HG02885 (cell line): ENCODE results near the gene CCN6.
"Not testable (repeated sequence)": the region's sequence is repeated elsewhere in the genome, so short reads cannot be mapped to it uniquely, and the experiment has no call there.

Experiments
- ATAC-seq: cut with Tn5 transposase; IDR thresholded peaks from one replicate; pipeline ENCODE4 v1.9.1; 2021; ENCODE audit warnings: mild to moderate bottlenecking; ENCODE audit not compliant: unreplicated experiment, poor library complexity

CCN6 gene

DNA sequence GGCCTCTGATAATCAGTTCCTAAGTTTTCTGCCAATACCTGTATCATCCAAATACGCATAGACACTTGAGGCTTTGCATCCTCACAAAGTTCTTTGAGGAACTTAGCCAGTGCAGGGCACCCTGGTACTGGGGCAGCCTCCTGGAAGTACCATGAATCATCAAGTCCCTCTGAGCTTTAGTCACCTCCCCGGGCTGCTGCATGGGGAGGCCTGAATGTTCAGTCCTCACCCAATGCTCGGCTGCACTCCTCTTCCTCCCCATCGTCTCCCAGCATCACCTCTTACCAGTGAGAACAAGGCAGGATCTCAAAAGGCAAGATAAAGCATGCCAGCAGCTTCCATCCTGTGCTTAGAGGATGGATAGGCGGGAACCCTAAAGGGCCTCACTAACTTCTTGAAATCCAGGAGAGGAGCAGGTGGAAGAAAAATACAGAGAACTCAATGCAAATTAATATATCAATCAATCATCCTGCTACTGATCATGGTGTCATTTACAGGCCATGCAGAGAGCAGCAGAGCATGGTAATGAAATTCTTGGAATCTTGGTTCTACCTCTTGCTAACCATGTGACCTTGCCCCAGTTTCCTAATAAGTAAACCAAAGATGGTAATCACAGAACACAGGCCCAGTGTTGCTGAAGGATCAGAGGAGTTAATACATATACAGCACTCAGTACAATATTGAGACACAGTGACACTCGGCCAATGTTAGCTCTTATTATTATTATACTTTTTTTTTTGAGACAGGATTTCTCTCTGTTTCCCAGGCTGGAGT, 4.7 kb upstream of the CCN6 start:
- ATAC-seq, result no peak

DNA sequence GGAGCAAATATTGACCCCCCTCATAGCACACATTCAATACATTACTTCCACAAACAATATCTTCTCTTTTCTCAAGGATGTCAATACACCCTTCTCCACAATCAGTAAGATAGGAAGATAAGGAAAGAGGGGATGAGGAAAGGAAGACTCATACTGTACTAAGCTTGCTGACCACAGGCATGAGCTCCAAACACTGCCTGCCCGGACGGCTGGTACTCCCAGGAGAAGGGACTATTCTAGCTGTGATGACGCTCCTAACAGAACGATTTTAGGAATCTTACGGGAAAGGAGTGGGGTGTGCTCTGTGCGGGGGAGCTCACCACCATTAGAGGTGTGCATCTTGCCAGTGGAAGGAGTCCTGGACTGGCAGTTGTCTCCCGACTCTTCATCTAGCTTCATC, 3.9 kb upstream of the CCN6 start:
- ATAC-seq, result no peak

DNA sequence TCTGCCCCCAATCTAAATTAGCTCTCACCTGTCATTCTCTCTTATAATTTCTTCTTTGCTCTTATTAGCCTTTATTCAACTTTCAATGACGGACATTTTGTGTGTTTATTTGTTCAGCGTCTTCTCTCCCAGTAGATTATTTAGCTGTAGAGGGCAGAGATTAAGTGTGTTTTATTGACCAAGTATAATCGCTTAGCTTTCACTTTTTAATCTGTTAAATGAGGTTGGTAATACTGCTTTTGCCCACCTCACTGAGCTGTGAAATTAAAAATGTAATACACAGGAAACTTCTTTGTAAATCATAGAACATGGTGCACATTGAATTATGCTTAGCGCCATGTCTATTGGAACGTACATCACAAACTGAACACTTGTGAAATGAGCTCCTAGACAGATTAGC, 3.5 kb upstream of the CCN6 start:
- ATAC-seq, result no peak

DNA sequence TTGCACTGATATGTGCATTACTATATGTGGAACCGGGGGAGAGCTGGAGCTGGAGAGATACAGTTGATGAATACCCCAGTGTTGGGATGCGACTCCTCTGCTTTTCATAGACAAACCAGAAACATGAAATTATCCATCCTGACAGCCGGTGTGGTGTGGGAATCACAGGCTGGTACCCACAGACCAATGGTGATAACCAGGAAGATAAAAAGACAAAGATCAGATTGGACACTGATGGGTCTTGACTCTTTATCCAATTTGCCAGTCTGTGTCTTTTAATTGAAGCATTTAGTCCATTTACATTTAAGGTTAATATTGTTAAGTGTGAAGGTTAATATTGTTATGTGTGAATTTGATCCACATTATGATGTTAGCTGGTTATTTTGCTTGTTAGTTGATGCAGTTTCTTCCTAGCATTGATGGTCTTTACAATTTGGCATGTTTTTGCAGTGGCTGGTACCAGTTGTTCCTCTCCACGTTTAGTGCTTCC, 2.6 kb upstream of the CCN6 start:
- not testable (repeated sequence) for ATAC-seq

DNA sequence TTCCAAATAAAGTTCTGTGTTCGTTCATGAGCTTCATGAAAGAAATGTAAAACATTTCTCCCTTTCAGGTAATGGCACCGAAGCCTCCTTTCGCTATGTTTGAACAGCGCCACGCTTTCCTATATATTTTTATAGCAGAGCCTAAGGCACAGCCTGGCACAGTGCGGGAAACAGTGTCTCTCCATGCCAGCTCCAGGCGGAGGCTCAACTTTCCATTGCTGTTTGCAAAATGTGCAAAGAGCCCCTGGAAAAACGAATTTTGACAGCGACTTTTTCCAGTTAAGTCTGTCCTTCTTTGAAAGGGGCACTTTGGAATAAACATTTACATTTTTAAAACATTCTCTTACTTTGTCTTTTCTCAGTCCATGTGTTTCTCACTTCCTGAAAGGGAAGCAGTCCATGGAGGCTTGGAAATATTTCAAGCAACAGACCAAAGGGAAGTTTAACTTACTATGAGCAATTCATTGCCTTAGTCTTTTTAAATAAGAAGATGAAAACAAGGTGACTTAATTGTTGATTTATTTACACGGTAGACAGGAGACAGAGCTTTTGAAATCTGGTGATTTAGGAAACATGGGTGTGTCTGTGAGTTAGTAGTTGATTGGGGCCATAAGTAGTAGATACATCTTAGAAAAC, 769 bp downstream of the CCN6 start:
- ATAC-seq, result no peak

DNA sequence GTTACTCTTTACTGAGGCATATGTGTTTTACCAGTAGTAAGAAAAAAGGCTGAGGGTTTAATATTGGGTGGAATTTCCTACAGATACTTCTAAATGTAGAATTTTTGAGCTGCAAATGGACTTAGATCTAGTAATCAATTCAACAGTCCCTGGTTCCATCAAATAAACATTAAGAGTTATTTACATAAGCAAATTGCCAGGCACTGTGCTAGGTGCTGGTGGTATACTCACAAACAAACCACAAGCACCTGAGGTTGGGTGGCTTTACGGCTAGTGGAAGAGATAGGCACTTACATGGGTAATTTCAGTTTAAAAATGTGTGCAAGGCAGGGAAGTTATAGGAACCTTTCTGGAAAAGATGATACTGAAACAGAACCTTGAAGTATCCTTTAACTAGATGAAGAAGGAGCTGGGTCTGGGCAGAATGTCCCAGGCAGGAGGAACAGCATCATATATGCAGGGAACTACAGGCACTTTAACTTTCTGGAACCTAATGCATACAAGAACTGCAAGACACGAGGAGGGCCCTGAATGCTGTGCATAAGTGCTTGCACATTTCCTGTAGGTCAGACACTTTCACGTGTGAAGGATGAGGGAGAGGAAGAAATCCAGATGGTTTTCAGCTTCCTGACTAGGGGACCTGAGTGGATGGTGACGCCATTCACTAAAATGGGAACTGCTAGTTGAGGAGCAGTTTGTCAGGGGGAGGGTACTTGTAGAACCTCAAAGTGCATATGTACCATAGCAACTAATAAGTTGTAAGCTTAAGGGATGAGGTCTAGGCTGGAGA, 4.5 kb downstream of the CCN6 start:
- no peak for ATAC-seq

DNA sequence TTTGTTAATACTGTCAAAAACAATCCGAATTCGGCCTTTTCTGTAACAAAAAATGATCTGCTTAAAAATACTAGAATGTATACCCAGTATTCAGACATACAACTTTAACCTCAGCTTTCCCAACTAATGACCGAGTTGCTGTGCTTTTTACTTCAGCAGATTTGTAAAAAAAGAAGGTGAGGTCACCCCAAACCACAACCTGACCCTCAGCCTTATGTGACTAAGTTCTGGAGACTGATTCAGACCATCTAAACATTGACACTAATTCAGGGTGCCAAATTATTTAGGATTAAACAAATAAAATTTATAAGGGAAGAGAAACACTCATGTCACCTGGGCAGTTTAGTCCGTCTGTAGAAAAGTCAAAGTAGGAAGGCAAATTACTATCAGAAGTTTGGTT, 7.7 kb downstream of the CCN6 start:
- ATAC-seq, result no peak

DNA sequence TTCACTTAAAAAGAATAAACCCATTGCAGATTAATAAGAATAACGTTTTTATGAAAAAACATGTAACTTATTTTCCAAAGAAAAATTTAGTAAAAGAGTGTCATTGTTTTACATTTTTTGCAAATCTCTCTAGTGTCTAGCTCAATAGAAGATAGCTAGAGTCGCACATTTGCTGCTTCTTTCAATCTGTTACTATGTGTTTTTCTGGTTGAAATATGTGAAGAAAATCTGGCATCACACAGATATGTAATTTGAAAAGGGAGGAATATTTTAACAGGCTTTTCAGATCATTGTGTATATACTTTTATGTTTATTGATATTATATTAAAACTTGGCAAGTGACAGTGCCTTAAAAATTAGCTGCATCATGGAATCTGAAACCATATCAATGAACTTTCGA, 9.1 kb downstream of the CCN6 start:
- no peak for ATAC-seq

DNA sequence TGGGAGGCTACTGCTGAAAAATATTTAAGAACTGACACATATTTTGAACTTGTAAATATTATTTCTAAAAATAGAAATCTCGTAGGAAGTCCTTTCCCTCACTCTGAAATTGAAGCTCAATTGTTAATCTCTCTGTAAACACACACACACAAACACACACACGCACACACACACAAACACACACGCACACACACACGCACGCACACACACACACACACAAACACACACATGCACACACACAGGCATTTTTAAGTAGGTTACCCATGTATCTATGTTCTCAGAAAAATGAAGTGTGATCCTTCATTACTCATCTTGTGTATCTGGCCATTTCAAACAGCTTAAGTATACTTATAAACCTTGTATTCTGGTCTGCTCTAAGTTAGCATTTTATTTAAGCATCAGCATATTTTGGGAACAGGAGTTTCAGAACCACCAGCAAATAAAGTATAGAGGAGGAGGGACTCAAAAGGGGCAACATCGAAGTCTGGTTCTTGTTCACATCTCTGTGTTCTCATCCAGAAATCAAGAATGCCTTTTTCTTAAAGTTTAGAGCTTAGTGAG, 11.6 kb downstream of the CCN6 start:
- ATAC-seq, result no peak

DNA sequence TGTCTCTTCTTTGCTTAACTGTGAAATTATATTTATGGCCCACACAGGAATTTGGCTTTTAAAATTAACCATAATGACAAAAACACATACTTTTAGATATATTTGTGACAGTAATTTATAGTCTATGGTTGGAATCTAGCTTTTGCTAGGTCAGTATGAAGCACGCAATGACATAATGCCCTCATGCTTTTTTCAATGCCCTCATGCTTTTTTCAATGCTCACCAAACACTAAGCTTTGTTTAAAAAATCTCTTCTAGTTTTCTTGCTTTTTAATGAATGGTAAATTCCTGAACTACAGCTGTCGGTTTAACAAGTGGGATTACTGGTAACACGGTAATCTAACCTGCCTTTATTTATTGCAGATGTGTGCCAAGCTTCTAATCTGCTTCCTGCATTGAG, 12.7 kb downstream of the CCN6 start:
- no peak for ATAC-seq

DNA sequence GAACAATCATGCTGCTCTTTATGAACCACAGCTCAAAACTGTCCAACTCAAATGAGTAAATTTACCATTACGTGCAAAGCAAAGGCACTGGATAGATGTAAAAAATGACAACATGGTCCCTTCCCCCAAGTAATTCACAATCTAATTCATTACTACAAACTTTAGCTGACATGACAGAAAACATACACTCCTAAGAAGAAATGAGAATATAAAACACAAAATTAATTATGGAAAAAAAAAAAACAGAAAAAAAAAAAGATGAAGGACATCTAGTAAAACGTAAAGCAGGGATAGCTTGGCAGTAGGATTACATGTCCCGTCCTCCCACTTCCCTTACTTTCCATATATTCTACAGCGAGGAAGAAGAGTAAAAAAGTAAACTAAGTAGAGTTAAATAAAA, 27.7 kb downstream of the CCN6 start:
- ATAC-seq, result no peak

DNA sequence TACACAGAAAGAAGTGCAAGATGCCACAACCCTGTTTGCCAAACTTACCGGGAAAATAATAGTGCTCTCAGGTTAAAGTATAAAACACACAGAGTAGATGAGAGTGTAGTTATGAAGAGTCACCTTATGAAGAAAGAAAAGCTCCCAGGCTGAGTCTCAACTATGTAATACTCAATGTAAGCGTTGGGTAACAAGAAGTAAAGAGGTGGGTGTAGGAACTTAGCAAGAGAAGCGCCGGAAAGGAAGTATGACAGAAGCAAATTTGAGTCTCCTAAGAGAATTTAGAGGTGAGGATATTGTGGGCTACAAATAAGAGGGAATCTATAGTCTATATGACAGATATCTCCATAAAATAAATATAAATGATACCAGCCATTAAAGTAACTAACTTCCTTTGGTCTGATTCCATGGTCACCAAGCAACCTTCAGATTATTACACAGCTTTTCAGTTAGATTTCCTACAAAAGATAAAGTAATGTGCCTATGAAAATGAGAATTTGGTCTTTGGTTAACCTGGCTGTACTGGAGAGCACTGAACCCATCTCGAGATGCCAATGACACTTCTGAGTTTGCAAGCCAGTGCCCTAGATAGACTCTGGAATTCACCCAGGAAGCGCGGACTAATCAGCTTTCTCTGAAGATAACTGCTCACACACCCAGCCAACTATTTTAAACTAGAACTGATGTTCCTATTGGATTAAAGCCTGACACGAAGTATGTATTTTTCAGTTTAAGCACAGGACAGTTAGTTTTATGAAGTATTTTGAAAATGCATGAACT, 31.6 kb downstream of the CCN6 start:
- no peak for ATAC-seq

DNA sequence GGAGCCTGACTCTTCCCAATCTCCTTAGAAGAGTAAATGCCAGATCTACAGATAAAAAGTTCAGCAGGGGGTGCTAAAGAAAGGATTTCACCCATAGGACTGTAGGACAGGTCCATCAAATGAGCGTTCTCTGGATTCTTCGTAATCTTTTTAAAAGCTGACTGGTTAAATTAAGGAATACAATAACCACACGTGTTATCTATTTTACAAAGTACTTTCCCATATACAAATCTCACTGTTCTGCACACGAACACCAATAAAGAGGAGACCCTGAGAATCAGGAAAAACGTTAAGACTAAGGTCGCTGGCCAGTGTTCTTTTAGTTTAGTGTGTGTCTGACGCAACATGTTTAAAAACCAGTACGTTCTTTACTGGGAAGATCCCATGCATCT, 32.8 kb downstream of the CCN6 start:
- peak; percentile 35 for ATAC-seq

DNA sequence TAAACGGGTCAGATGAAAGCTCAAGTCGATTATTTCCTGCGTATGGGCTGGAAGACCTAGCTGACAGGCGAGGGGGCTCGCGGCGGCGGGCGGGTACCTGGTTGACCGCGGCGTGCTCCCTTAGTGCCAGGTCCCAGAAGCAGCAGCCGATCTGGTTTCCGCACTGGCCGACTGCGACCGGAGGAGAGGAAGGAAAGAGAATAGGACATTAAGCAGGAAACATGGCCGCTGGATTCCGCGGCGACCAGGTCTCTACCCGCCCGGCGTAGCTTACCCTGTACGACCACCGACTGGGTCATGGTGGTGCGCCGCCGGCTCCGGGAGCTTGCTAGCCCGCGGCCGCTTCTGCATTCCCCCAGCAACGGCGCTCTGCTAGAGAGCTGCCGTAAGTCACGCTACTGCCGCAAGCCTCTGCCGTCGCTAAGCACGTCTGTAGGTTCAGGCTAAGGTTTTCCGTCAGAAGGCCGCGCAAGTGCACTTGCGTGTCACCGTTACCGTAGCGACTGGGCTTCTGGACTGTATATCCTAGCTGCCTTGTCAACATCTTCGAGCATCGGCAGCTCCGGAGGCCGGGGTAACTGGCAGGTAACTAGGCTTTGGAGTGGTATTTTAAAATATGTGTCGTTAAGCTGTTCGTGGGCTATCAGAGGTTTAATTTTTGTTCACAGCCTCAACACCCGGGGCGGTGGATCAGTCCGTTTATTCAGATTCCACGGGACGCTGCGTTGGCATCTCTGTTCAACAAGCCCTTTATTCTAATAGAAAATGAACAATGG, 33.4 kb downstream of the CCN6 start, which contains the start of the genes FAM229B and TUBE1:
Gene FAM229B, plus strand, starts transcription at position 456 of the 776 bp plus-strand sequence. CDS start 11,693 bp downstream, outside the sequence.
Gene TUBE1, minus strand, starts transcription at position 347 of the 776 bp plus-strand sequence. Its CDS starts 48 bp downstream, at position 299.
- ATAC-seq, result peak; percentile 97

DNA sequence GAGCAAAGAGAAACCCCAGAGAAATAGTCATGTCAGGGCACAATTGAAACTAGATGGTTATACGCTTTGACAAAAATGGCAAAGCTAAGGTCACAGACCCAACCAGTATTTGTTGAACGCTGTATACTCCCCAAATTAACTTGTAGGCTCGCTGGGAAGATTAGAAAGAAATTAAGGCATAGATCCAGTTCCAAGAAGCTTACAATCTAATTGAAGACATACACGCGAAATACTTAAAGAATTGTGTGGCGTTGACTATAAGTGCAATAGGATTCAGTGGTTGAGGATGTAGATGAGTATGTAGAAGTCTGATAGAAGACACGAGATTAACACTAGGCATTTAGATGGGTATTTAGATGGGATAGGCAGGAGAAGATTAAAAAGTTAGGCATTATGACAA, 34.0 kb downstream of the CCN6 start:
- no peak for ATAC-seq

DNA sequence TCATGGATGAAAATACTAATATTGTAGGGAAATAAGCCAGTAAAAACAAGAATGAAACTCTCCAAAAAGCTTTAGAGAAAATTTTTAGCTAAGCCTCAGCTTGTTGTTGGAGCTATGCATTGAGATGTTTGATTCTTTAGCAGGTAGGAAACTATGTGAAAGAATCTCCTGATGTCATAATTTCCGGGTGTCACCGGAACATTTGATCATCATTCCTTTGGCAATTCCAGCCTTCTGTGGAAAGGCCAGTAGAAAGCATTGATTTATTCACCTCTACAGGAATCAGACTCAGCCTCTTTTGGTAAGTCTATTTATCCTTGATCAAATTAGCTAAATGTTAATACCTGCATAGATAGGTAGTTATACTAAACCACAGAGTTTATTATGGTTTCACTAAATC, 43.0 kb downstream of the CCN6 start:
- no peak for ATAC-seq

DNA sequence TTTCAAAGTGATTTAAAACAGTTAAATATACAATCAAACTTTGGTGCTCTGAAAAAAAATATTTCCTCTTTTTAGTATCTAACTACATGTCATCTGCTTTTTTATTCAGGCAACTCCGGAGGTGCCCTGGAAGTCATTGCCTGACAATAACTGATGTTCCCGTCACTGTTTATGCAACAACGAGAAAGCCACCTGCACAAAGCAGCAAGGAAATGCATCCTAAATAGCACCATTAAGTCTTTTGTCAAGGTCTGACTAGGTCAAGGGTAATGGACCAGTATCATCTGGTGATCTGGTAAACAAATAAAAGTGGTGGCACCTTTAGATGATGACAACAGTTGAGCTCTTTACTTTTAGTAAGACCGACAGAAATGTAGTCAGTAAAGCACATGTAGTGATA, 46.7 kb downstream of the CCN6 start:
- no peak for ATAC-seq

DNA sequence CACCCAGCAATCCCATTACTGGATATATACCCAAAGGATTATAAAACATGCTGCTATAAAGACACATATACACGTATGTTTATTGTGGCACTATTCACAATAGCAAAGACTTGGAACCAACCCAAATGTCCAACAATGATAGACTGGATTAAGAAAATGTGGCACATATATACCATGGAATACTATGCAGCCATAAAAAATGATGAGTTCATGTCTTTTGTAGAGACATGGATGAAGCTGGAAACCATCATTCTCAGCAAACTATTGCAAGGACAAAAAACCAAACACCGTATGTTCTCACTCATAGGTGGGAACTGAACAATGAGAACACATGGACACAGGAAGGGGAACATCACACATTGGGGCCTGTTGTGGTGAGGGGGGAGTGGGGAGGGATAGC, 52.1 kb downstream of the CCN6 start:
- ATAC-seq, result not testable (repeated sequence)

DNA sequence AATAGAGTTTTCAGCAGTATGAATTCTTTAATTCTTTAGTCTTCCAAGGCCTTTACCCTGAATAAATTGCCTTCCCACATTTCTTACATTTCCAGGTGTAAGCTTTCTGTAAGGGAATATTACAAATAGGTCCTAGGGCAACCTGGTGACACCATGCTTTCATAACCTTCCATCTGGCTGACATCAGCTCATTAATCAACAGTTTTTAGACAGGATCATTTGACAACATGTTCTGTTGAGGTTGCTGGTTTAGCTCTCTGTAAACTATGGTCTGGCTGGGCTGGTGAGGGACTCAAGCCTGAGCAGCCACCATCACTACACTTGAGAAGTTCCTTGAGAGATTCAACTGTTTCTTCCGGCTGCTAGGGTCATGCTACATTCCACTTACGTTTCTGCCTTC, 52.7 kb downstream of the CCN6 start:
- ATAC-seq, result no peak
